GM21576 (cell line): ENCODE measurements around the gene HEY2.

ENCODE experiments used
- ATAC-seq: cut with Tn5 transposase; IDR thresholded peaks from one replicate; pipeline ENCODE4 v1.9.1; 2021; ENCODE audit warnings: mild to moderate bottlenecking, moderate library complexity; ENCODE audit not compliant: unreplicated experiment

The HEY2 gene

DNA sequence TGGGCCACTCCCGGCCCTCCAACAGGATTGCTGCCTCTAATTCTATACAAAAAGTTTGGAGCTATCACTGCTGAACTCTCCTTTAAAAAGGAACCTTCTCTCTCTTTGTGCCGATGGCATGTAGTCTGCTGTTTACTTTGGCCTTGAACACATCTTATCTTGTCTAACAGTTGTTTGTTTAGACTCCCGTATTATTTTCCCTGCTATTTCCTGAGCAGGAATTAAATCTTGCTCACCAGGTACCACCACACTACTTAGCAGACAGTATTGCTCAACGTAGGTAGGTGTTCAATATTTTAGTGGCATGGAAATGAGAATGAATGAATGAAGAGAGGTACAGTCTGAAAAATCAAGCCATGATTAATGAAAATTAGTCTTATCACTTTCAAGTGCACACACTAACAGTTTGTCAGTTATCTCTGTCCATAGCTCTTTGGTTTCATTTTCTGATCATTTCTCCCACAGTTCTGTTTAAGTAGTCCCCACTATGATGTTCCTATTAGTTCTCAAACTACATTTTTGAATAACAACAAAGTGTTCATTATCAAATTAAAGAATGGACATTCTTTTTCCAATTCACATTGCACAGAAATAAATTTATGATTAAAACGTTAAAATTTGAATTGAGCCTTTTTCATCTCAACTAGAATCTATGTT lies 6.8 kb upstream of the HEY2 start:
- ATAC-seq: no peak

DNA sequence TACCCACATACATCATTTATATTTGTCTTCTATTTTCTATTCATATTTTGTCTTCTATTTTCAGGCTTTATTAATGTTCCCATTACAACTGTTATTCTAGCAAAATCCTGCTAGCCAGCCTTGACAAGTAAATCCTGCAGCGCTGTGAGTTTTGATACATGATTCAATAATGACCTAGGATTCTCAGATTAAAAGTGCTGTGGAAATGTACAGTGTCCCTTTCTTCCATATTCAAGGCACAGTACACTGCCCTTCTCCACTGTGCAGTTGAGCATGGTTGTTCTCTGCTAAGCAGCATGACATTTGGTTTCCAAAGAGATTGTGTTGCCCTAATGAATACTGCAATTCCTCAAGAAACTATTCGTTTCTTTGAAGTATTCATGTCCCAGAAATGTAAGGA lies 5.8 kb upstream of the HEY2 start:
- no peak for ATAC-seq

DNA sequence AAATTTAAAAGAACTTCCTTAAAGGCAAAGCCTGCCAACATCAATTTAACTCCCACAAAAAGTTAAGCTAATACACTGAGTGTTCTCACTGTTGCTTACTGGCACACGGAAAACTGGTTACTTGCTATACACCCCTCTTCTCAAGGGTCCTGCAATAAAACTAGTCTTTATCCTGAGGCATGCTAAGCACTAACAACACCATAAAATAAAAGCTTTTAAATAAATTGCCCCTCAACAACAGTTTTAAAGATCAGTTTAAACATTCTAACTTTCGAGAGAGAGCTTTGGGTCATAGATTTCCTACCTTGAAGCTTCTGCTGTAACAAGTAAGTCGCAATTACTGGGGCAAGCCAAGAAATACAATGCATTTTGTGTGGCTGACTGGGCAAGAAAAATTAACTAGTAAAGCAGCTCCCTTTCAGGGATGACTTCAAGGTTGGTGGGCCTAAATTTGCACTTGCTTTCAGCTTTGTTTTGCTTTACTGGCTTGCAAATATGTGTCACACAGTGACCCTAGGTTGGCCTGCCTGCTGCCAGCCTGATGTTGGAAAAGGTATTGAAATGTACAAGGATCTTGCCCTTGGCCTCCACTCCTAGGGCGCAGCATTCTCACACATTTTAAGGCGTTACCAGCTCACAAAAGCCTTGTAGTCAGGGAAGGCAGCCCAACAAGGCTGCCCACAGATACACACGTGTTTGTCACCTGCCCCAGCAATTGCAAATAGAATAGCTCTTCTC lies 4.0 kb upstream of the HEY2 start:
- ATAC-seq: no peak

DNA sequence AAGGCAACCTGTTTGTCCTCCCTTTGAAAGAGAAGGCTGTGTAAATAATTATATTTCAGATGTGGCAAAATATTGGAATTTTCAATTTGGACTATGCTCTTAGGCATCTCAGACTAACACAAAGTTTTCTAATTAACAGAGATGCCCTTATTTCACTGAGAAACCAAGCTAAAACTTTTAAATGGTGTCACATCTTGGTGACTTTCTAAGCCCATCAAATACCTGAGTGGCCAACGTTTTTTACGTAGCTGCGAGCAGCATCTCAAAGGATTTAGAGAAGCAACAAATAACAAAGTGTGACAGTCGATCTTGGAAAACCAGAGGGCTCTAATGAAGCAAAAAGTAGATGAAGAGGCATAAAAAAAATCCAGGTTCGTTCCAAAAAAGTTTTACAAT lies 3.4 kb upstream of the HEY2 start:
- ATAC-seq: no peak

DNA sequence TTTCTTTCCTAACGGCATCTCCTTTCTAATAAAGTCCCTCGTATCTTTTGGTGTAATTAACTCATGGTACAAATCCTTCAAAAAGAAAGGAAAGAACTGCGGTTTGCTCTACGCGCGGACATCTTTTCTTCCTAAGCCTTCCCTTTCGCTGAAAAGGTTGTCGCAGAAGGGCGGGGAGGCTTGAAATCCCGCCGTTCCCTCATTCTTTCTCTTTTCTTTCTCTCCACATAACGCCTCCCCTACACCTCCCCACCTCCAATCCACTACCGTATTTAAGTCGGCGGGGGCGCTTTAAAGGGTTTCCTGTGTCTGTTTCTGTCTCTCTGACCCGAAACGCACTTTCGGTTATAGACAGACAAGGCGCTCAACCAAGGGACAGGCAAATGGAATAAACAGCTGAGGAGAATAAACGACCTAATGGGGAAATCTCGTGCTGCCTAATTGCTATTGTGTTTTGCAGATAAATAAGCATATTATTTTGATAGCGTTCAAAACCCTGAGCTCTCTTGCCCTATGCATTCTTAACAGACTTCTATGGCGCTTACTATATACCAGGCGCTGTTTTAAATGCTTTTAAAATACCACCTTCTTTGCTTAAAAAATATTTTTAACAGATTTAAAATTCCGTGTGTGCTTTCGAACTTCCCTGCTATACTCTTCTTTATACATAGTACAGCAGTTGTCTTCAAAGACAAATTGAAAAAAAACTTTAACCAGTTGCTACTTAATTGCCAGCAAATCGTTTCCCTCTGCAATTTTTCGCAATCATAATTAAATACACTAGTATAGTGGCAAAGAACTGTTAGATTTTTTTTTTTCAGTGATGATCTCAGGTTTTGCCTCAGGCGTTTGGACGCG lies 2.5 kb upstream of the HEY2 start:
- peak; percentile 58 for ATAC-seq

DNA sequence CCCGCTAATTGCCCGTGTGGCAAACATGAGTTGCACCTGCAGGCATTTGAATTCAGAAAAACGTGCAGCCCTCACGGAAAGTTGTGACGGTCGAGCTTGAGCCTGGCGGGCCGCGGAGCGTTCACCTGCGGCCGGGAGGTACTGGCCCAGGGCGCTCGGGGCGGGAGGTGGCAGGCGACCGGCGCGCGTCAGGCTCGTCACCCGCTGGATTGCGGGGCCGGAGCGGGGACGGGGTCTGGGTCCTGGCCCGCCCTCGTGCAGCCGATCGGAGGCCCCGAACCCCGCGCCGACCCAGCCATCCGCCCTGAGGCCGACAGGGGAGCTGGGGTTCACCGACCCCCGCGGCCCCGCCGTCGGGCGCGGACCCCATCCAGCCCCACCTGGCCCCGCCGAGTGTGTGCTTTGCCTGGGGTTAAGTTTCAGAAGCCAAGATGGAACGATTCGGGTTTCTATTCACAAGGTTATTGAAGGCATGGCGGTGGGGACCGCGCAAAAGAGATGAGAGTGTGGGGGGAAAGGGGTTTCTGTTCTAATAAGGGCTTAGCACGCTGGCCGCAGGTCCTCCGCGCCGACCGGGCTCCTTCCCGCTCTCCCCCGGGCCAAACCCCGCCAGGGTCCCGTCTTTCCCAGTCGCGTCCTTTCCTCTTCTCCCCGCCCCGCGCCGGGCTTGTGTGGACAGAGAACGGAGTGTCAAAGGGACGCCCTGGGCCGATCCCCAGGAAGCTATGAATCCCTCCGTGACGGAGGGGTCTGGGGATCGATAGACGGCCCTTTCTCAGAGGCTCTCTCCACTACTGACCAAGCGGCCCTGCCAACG lies 1.6 kb upstream of the HEY2 start:
- ATAC-seq: no peak

GRCh38 chr6:125748406-125749172 lies 843 bp upstream of the HEY2 start:
- ATAC-seq: no peak

- ATAC-seq: no peak
These were observed 646 bp downstream of the HEY2 start for GRCh38 chr6:125749865-125750691.

DNA sequence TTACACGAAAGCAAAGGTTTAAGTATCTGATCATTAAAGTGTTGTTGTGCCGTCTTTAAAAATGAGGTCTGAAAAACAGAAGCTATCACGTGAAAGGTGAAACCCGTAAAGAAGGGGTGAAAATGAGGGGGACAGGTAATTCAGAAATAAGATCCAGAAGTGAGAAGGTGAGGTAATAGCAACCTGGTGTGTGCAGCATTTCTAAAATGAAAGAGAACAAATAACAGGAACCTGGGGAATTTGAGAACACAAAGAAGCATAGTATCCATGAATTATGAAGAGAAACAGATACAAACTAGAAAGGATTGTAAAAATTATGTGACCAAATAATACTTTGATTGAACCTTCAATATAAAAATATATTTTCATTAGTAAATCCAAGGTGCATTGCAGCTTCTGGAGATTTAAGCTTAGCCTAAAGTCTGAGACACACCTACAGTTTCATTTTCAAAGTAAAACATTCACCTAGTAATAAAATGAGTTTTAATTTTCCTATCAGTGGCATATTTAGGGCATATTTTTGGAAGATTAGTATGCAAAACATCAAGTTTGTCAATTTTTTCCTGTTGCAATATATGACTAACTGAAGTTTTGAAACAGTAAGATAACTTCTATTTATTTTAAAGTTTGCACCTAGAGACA lies 1.4 kb downstream of the HEY2 start:
- no peak for ATAC-seq

DNA sequence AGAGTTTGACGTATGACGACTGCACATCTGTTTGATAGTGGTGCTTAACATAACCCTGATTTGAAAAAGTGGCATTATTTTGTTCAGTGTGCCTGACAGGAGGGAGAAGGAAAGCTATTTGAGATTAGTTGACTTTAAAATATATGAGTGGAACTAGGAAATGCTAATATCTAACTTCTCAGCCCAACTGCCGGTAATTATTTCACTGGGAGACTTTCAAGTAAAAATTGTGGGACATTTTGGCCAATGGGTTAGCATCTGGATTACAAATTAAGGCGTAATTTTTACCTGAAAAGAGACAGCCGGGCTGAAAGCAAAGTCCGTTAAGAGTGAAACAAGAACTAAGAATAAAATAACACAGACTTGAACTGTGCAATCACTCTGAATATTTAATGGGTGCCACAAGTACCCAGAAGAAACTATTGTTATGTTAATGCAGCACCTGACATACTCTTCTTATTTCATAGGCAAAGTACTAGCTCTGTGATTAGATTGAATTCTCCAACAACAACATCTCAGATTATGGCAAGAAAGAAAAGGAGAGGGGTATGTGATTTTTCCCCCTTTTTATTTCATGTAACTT lies 2.0 kb downstream of the HEY2 start:
- no peak for ATAC-seq

GRCh38 chr6:125752773-125753172 lies 3.3 kb downstream of the HEY2 start:
- ATAC-seq: no peak

DNA sequence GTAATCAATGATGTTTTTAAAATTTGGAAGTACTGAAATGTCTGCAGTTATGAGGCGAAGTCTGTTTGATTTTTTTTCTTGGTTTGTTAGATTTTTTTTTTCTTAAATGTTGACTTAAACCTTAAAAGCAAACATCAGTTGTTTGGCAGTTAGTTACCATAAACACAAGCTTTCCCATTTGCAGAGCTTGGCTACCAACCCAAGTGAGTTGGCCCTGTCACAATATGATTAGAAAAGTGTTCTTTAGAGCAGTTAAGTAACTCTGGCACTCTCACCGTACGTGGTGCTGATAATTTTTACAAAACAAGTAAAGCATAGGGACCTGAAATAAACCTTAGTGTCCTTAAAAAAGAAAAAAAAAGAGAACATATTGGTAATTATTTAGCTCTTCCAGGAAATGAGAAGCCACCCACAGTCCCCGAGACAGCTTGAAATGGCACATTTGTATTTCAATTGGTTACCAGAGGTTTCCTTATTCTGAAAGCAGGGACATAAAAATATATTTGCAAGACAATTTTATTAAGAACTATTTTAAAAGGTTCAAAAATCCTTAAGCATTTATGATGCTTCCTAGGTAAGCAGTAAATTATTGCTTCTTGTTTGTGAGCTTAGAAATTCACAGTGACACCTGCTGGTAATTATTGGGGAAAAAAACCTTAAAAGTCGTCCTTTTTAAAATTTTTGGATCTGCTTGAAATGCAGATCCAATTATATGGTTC lies 3.9 kb downstream of the HEY2 start:
- no peak for ATAC-seq

GRCh38 chr6:125753937-125754259 lies 4.5 kb downstream of the HEY2 start:
- no peak for ATAC-seq

GRCh38 chr6:125754566-125754965 lies 5.1 kb downstream of the HEY2 start:
- ATAC-seq: no peak

DNA sequence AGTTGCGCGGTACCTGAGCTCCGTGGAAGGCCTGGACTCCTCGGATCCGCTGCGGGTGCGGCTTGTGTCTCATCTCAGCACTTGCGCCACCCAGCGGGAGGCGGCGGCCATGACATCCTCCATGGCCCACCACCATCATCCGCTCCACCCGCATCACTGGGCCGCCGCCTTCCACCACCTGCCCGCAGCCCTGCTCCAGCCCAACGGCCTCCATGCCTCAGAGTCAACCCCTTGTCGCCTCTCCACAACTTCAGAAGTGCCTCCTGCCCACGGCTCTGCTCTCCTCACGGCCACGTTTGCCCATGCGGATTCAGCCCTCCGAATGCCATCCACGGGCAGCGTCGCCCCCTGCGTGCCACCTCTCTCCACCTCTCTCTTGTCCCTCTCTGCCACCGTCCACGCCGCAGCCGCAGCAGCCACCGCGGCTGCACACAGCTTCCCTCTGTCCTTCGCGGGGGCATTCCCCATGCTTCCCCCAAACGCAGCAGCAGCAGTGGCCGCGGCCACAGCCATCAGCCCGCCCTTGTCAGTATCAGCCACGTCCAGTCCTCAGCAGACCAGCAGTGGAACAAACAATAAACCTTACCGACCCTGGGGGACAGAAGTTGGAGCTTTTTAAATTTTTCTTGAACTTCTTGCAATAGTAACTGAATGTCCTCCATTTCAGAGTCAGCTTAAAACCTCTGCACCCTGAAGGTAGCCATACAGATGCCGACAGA lies 9.9 kb downstream of the HEY2 start:
- ATAC-seq: no peak

- no peak for ATAC-seq
These were observed 10.6 kb downstream of the HEY2 start for GRCh38 chr6:125759959-125760457.

DNA sequence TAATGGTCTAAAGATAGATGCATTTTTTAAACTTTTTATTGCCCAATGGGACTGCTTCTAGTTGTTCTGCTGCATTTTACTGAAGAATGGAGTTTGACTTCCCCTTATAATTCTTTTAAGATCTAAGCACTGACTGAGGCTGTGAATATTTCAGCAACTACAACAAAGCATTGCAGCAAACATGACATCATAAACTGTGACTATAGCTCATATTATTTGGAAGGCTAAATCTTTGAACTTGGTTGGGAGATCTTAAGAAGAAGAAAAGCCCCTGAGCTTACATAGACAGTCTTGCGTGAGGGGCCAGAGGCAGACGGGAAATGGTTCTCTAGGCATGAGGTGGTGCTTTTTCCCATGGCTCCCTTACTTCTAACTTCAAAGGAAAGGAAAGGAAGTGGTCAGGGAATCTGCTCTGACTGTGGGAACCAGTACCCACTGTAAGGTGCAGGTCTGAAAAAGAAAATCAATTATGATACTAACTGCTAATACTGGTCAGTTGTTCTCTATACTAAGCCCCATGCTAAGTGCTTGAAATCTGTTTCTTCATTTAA lies 14.8 kb downstream of the HEY2 start:
- ATAC-seq: no peak
